SKM-1 (cell line): ENCODE results near the gene TRMT6.

Experiments
- DNase-seq: peaks from one replicate; lab custom pipeline; 2025; ENCODE audit not compliant: unreplicated experiment; lab: John Stamatoyannopoulos, UW

The TRMT6 gene

DNA sequence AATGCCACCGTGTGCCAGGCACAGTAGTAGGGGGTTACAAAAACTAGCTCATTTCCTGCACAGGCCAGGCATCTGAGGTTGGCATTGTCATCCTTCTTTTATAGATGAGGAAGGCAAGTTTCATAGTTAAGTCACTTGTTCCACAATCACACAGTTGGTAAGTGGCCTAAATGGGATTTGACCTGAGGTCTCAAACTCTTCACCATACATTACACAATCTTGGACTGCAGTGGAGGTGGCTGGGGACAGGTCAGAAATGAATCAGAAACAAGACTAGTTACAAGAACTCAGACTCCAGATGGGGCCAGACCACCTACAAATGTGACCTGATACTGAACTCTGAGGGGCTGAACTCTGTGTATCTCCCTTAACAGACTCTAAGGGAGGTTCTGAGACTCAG lies 49.4 kb downstream of the TRMT6 start:
- DNase-seq, result no peak

DNA sequence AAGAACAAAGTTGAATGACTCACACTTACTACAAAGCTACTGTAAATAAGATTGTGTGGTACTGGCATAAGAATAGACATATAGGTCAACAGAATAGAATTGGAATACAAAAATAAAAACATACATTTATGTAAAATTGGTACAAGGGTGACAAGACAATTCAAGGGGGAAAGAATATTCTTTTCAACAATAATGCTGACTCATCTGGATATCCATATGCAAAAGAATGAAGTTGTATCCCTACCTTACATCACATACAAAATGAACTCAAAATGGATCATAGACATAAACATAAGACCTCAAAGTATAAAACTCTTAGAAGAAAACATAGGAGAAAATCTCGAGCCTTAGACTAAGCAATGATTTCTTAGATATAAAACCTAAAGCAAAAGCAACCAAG lies 50.9 kb downstream of the TRMT6 start:
- DNase-seq, result no peak

DNA sequence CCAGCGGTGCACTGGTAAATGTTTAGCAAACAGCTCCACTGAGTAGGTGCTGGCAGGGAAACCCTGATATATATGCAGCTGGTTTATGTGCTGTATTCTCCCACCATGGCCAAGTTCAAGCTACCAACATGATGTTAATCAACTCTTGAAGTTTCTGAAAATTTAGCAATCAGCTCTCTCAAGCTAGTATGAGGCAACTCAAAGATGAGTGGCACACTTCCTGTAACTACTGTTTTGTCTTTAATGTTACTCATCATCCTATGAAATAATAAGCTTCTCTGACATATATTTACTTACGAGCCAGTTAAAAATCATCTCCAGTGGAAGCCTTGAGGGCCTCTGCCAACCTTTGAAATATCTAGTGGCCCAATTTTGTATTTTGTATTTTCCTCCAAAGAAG lies 54.7 kb downstream of the TRMT6 start:
- DNase-seq, result no peak

DNA sequence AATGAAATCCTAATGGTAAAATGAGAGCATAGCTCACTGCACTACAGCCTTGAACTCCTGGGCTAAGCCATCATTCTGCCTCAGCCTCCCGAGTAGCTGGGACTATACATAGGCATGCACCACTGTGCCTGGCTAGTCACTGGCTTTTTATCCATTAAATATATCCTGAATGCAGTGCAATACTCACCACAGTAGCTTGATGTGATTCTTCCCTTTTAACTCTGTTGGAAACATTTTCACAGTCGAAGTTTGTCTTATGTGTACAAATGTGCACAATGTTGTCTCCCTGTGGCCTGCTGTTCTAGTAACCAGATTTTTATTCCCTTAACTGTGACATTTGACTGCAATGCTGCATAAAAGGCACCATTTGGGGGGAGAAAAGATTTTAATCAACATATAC lies 56.7 kb downstream of the TRMT6 start:
- no peak for DNase-seq

DNA sequence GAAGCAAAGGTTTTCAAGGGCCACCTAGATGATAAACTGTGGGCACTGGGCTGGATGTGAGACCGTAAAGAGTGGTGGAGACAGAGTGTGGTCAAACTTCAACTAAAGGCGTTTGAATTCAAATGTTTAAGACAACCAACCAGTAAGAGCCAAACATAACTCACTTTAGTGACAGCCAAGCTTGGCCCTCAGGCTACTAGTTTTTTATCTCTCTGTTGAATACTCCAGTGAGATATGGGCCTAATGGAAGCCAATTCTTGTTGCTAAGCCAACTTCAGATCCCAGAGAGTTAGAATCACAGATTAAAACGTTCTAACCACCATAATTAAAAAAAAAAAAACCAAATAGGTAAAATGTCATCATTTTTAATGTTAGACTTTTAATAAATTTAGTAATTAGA lies 57.3 kb downstream of the TRMT6 start:
- DNase-seq, result no peak

DNA sequence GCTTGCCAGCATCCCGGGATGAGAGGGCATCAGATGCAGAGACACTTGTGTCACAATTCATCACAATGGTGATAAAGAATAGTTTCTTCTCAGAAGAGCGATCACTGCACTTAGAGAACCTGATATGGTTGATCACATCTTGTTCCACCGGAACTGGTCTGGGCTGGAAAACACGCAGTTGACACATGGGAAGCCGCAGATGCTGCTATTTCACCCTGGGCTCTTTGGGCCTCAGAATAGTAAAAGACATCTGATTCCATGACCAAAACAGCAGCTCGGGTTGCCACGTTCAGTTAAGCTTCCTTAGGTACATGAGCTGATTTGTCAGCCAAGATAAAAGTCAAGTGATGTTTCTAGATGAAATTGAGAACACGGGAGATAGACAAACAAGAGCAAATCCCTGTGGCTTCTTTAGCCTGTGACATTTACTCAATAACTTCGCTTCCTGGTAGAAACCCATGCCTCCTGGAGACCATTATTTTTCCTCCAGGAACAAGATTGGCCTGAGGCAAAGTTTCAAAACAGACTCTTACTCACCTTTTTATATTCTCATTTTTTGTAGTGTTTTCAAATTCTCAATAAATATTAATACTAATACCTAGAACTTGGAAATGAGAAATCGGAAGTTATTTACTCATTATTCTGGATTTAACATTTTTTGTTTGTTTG lies 59.4 kb downstream of the TRMT6 start:
- no peak for DNase-seq

DNA sequence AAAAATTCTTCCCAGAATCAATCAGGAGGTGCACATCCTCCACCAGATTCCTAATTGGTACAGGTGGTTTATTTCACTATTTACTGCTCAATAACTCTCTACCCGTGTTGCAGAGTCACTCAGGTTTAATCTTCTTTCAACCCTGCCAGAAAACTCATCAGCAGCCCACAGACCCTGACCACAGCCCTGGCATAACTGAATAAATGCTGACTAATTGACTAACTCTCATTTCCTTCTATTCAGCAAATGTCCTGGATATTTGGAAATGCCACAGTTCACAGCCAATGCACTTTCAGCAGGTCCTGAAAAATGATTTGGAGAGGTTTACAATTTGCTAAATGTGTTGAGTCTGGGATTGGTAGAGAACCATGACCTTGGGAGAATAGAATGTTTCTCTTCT lies 62.3 kb downstream of the TRMT6 start:
- DNase-seq, result no peak

DNA sequence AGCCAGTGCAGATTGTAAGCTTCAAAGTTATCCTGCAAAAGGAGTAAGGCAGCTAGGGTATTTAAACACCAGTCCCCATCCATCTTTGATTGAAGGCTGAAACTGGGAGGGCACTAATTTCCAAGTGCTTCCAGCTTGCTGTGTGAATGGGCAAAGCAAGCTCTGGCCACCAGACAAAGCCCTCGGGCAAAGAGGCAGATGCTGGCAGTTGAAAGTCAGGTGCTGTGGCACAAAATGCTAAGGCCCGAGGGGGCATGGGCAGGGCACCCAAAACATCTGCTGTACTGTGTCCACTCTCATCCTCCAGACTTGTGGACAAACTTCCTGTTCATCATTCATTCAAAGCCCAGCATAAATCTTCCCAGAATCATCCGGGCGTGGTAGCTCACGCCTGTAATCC lies 62.9 kb downstream of the TRMT6 start:
- no peak for DNase-seq
